ENCODE results near the gene FUT6.
A peak's percentile ranks its signal among the peaks of the same experiment; 100 is the strongest.
"Not testable (repeated sequence)": the region's sequence is repeated elsewhere in the genome, so short reads cannot be mapped to it uniquely, and the experiment has no call there.

The FUT6 gene

GRCh38 chr19:5857203-5858081, 17.9 kb upstream of the FUT6 start:
- DNase-seq: no peak

GRCh38 chr19:5855151-5855550, 15.6 kb upstream of the FUT6 start:
- DNase-seq: not testable (repeated sequence)

GRCh38 chr19:5854121-5854520, 14.6 kb upstream of the FUT6 start:
- DNase-seq: not testable (repeated sequence)

GRCh38 chr19:5851302-5851701, 11.8 kb upstream of the FUT6 start, which contains the start of gene FUT3:
Gene FUT3 (minus strand): TSS chr19:5851449.
- DNase-seq: no peak

- no peak for DNase-seq
Measured at GRCh38 chr19:5850743-5851293, 11.3 kb upstream of the FUT6 start.

- no peak for DNase-seq
Measured at GRCh38 chr19:5850189-5850588, 10.7 kb upstream of the FUT6 start.

- DNase-seq: not testable (repeated sequence)
Measured at GRCh38 chr19:5848621-5849020, 9.1 kb upstream of the FUT6 start.

- not testable (repeated sequence) for DNase-seq
Measured at GRCh38 chr19:5847846-5848245, 8.3 kb upstream of the FUT6 start.

GRCh38 chr19:5844456-5845433, 5.2 kb upstream of the FUT6 start:
- no peak for DNase-seq

- DNase-seq: no peak
Measured at GRCh38 chr19:5843295-5843927, 3.9 kb upstream of the FUT6 start.

- DNase-seq: not testable (repeated sequence)
Measured at GRCh38 chr19:5841735-5842111, 2.2 kb upstream of the FUT6 start.

- no peak for DNase-seq
Measured at GRCh38 chr19:5838353-5839064, 993 bp downstream of the FUT6 start.

- no peak for DNase-seq
Measured at GRCh38 chr19:5837761-5838352, 1.6 kb downstream of the FUT6 start.

GRCh38 chr19:5832527-5833216, 6.8 kb downstream of the FUT6 start:
- no peak for DNase-seq

- no peak for DNase-seq
Measured at GRCh38 chr19:5832061-5832460, 7.4 kb downstream of the FUT6 start.

- DNase-seq: no peak
Measured at GRCh38 chr19:5831159-5831558, 8.3 kb downstream of the FUT6 start.

- no peak for DNase-seq
Measured at GRCh38 chr19:5829567-5830310, 9.8 kb downstream of the FUT6 start.

GRCh38 chr19:5828661-5829566, 10.6 kb downstream of the FUT6 start:
- DNase-seq: peak; percentile 71

Measured in femur (tissue), 1 donor.